Stimulated activated CD4-positive, alpha-beta T cell treated with anti-CD3 and anti-CD28 coated beads, Interleukin-1b, Interleukin-23, amount 100 ng/mL, for 48 hours (primary cell): Measurements from ENCODE around the gene TUFM.
"Not testable (repeated sequence)": the region's sequence is repeated elsewhere in the genome, so short reads cannot be mapped to it uniquely, and the experiment has no call there.

ENCODE experiments used
- DNase-seq: peaks from one replicate; pipeline ENCODE4 v3.0.0-alpha.2; 2020

TUFM gene

DNA sequence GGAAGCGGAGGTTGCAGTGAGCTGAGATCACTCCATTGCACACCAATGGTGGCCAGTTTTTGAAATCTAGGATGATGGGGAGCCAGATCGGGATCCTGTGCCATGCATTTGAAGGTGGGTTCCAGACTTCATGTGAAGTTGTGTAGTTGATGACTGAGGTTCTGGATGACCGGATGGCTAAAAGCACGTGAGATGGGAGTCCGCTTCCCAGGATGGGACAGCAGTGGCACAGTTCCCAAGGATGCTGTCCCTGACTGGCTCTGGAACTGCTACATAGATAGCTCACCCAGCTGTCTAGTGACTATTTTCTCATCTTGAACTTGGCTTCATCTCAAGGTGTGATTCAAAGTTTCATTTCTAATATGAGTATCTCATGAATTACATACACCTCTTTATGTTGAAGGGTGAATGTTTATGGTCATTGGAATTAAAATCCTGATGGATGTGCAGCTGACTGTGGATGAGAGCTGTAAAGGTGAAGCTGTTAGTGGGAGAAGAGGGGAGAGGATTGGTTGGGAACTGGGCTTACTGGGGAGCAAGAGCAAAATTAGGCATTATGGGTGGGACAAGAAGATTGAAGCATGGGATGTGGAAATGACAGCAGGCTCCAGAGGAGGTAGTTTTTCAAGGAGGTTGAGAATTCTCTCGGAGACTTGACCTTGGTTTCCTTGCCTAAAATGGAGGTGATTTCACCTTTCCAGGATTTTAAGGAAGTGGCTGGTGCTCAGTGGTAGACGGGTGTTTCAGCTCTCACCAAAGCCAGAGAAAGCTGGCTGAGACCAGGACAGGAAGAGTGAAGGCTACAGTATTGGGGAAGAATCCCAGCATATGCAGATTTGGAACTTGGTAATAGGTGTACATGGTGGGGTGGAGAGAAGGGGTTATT is 8.2 kb downstream of the TUFM start:
- no peak for DNase-seq

DNA sequence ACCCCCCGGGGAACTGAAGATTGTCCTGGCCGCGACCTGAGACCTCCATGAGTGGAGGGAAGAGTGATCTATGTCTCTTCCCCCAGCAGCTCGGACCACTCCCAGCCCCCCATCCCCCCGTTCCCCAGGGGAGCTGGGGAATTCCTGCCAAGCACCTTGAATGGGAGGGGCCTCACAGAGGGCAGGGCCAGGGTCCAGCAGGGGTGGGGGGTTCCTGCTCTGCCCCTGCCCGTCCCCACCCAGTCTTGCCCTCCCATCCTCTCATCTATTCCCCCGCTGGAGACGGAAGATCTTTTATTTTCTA is 9.4 kb downstream of the TUFM start:
- DNase-seq: no peak

DNA sequence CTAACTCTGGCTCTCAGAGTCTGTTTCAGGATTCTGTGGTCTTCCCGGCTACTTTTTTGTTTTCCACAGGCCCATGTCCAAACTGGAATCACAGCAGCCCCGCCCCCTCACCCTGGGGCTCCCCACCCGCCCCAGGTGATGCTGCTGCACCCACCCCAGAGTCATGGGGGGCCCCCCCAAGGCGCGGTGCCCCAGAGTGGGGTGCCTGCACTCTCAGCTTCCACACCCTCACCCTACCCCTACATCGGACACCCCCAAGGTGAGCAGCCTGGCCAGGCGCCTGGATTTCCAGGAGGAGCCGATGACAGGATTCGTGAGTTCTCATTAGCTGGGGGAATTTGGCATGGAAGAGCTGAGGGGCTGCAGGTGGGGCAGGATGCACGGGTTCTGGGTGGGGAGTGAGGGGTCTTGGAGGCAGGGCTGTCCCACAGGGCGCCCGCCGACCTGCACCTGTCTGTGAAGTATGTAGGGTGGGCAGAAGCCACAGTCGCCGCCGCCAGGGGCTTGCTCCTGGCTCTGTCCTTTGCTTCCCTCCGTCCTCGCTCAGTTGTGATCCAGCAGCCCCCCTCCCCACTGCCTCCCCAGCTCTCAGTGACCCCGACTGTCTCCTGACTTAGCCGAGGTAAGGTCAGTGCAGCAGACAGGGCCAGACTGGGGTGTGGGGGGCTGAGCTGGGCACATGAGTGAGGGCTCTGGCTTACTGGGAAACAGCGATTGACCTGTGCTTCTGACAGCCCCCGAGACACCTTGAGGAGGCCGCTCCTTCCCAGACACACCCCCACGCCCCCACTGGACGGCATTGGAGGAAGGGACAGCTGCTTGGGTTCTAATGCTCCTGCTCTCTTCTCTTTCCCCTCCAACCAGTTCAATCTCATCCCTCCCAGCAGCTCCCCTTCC is 10.0 kb downstream of the TUFM start:
- DNase-seq: no peak

DNA sequence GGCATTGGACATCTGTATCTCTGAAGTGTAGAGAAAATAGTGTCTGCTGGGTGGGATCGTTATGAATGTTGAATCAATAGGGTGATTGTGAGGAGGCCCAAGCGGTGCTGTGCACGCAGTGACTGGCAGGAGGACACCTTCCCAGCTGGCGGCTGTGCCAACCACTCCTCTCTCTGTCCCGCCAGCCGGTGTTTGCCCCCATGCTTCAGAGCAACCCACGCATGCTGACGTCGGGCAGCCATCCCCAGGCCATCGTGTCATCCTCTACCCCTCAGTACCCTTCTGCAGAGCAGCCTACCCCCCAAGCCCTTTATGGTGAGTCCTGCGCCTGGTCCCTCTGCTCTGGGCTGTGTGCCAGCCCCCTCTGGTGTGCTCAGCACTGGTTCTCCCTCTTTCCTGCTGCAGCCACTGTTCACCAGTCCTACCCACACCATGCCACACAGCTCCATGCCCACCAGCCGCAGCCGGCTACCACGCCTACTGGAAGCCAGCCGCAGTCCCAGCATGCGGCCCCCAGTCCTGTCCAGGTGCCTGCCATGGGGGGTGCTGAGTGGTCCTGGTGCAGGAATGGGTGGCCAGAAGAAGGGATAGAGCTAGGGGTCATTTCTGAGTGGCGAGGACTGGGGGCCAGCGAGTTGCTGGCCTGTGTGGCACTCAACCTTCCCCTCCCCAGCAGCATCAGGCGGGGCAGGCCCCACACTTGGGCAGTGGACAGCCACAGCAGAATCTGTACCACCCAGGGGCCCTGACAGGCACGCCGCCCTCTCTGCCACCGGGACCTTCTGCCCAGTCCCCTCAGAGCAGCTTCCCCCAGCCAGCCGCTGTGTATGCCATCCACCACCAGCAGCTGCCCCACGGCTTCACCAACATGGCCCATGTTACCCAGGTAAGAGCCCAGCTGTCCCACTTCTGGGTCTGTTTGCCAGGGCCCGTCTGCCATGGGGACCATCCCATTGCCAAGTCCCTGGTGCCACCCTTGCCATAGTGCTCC is 11.0 kb downstream of the TUFM start:
- no peak for DNase-seq

DNA sequence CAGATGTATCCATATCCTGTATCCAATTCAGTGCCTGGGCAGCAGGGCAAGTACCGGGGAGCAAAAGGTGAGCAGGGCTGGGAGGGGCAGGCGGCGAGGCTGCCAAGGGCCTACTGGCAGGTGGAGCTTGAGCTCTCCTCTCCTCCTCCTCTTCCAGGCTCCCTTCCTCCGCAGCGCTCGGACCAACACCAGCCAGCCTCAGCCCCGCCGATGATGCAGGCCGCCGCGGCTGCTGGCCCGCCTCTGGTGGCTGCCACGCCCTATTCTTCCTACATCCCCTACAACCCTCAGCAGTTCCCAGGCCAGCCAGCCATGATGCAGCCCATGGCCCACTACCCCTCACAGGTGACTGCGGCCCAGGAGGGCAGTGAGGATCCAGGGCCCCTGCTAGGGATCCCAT is 11.8 kb downstream of the TUFM start:
- no peak for DNase-seq

DNA sequence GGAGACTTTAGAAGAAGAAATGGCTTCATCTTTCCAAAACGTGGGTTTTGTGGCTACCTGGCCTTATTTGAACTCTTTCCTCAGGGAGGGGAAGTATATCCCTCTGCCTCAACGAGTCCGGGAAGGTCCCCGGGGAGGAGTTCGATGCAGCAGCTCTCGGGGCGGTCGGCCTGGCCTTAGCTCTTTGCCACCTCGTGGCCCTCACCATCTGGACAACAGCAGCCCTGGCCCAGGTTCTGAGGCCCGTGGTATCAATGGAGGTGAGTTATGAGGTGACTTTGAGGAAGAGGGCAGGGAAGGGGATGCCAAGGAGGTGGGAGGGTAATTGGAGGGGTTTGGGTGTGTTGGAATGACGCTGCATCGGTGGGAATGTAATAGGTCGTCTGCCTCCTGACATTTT is 15.6 kb downstream of the TUFM start:
- DNase-seq: no peak

DNA sequence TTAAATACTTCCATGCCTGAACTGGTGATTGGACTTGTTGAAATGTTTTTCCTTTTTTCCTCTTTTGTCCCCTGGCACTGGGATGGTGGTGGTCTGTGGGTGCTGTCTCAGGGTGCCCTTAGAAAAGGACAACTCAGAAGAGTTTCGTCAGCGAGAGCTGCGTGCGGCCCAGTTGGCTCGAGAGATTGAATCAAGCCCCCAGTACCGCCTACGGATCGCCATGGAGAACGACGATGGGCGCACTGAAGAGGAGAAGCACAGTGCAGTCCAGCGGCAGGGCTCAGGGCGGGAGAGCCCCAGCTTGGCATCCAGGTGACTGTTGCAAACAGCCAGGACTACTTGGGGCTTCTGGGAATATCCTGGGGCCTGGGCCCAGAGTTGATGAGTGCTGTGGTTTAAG is 16.4 kb downstream of the TUFM start:
- DNase-seq: no peak

DNA sequence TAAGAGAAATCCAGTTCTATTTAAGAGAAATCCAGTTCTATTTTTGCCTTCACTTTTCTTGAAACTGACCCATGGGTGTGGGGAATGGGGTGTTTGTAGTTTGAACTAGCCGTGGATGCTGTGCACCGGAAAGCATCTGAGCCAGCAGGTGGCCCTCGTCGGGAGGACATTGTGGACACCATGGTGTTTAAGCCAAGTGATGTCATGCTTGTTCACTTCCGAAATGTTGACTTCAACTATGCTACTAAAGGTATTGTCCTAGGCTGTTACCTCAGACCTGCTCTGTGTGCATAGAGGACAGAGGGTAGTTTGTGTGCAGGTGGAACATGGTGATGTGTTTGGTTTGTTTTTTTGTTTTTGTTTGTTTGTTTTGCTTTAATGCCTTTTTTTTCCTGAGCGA is 20.0 kb downstream of the TUFM start:
- no peak for DNase-seq

DNA sequence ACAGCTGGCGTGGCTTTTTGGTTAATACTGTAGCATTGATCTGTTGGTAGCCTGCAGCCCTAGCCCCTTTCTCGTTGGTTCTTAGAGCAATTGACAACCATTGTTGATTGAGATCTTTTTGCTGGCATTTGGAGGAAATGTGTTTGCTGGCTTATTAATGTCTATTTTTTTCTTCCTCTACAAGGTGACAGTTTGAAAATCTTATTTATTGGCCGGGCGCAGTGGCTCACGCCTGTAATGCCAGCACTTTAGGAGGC is 21.5 kb downstream of the TUFM start:
- DNase-seq: no peak

DNA sequence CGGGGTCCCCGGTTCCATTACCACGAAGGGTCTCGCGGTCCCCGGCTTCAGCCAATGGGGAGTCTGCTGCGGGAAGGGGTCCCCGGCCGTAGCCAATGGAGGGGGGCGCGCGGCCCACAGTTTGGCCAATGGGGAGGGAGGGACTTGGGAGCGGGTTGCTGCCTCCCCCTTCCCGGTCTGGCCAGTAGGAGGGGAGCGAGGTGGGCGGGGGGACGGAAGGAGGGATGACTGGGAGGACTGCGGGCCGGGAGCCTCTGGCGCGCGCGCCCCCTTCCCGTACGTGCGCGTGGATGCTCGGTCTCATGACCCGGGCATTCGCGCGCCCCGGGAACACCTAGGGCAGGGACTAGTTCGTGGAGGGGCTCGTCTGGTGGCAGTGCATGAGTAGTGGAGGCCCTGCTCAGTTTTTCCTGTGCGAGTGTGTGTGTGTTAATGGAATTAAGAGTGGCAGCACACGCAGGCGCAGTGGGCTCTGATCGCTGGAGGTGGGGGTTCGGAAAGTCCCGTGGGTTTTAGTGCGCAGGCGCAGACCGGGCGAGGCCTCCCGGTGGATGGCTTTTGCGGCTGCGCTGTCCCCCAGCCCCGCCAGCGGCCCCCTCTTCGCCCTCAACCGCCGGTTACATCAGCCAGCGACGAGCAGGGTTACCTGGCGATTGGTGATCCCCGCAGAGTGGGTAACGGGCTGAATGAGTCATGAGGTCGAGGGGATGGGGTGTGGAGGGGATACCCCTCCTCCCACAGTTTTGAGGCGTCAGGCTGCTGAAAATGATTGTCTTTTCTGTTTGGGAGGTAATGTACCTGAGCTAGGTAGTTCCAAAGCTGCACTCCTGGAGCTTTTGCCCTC is 22.1 kb downstream of the TUFM start:
- peak; percentile 98 for DNase-seq

DNA sequence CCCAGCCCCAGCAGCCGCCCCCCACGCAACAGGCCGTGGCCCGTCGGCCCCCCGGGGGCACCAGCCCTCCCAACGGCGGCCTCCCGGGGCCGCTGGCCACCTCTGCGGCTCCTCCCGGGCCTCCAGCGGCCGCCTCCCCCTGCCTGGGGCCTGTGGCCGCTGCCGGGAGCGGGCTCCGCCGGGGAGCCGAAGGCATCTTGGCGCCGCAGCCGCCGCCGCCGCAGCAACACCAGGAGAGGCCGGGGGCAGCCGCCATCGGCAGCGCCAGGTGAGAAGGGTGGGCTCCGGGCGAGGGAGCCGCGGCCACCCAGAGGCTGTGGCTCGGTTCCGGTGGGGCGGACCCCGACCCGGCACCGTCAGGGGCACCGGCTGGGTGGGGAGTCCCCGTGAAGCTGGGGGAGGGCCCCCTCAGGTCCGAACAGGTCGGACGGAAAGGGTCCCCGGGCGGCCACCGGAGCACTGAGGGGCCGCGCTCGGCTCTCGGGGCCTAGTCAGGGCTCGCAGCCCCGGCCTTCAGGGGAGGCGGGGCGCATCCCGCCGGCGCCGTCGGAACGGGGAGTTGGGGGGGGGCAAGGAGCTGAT is 22.8 kb downstream of the TUFM start:
- DNase-seq: no peak

DNA sequence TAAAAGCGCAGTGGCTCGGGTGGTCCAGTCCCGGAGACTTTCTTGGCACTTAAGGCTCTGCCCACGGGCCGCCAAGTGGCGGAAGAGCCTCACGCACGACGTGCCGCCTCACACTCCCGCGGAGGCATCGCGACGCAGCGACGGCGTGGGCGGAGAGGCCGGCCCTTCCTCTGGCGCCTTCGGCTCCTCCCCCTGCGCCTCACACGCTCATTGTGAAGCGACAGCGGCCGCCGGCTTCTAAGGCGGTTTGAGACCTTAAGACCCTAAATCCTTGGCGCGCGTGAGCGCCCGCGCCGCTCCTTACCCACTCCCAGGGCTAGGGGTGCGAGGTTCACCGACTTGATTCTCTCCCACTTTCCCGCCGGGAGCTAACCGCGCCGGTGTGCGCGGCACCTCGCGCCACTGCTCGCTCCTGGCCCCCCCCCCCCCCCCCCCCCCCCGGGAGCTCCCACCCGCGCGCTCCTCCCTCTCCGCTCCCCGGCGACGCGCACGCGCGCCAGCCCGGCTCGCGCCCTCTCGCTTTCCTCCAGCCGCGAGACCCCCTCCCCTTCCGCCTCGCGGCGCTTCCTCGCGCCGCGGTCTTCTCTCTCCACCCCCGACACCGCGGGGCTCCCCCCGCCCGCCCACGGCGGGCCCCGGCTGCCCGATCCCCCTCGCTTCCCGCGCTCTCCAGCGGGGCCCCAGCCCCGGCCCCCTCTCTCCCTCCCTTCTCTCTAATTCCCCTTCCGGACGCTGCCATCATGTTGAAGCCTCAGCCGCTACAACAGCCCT is 23.4 kb downstream of the TUFM start, which contains the start of gene ATXN2L:
TSS of gene ATXN2L (plus strand) at position 480 of the 771 bp plus-strand sequence. CDS start at position 741, 261 bp downstream.
- peak; percentile 96 for DNase-seq

DNA sequence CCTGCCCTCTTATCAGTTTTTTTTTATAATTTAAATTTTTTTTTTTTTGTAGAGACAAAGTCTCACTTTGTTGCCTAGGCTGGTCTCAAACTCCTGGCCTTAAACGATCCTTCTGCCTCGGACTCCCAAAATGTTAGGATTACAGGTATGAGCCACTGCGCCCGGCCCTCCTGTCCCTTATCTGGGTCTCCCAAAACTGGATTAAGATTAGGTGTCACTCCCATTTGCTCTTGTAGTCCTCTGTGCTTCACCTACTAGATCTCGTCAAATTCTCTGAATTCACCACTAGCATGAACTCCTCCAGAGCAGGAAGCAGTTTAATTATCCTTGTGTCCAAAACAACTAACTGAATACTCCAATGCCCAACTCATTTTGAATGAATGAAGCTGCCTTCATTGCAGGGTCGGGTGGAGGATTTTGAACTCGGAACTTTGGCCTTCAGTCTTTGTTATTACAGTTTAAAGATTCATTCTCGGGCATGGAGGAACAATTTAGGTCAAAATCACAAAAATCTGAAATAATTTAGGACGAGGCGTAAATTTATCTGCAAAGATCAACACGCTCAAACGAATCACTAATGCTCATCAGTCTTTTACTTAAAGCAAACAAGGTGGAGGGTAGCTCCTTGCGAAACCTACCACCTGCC is 24.2 kb downstream of the TUFM start:
- DNase-seq: no peak

DNA sequence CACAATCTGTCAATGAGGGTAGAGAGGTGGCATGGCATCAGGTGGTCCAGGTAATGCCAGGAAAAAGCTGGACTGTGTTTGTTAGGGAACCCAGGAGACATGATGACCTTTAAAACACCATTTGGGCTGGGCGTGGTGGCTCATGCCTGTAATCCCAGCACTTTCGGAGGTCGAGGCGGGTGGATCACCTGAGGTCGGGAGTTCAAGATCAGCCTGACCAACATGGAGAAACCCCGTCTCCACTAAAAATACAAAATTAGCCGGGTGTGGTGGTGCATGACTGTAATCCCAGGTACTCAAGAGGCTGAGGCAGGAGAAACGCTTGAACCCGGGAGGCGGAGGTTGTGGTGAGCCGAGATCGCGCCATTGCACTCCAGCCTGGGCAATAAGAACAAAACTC is 25.6 kb downstream of the TUFM start:
- not testable (repeated sequence) for DNase-seq

DNA sequence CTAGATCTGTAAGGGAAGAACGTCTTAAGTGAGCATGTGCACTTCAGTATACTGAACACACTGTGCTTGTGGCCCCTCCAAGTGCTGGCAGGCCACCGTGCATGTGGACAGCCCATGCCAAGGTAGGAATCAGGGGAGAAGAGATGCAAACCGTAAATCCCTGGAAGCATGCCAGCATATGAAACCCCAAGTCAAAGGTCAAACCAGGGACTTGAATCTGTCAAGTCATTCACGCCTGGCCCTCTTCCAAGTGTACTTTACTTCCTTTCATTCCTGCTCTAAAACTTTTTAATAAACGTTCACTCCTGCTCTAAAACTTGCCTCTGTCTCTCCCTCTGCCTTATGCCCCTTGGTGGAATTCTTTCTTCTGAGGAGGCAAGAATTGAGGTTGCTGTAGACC is 26.1 kb downstream of the TUFM start:
- no peak for DNase-seq

DNA sequence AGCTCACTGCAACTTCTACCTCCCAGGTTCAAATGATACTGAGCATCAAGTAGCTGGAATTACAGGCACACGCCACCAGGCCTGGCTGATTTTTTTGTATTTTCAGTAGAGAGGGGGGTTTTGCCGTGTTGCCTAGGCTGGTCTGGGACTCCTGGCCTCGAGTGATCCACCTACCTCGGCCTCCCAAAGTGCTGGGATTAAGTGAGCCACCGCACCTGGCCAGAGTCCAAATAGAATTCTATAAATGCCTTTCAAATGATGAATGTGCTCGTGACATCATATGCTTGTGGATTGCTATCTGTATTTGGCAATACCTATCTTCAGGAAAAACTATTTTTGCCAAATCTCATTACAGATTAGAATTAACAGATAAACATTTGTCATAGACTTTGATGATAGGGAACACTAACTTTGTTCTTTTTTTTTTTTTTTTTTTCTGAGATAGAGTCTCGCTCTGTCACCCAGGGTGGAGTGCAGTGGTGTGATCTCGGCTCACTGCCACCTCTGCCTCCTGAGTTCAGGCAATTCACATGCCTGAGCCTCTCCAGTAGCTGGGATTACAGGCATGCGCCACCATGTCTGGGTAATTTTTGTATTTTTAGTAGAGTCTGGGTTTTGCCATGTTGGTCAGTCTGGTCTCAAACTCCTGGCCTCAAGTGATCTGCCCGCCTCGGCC is 38.6 kb downstream of the TUFM start:
- DNase-seq: not testable (repeated sequence)

DNA sequence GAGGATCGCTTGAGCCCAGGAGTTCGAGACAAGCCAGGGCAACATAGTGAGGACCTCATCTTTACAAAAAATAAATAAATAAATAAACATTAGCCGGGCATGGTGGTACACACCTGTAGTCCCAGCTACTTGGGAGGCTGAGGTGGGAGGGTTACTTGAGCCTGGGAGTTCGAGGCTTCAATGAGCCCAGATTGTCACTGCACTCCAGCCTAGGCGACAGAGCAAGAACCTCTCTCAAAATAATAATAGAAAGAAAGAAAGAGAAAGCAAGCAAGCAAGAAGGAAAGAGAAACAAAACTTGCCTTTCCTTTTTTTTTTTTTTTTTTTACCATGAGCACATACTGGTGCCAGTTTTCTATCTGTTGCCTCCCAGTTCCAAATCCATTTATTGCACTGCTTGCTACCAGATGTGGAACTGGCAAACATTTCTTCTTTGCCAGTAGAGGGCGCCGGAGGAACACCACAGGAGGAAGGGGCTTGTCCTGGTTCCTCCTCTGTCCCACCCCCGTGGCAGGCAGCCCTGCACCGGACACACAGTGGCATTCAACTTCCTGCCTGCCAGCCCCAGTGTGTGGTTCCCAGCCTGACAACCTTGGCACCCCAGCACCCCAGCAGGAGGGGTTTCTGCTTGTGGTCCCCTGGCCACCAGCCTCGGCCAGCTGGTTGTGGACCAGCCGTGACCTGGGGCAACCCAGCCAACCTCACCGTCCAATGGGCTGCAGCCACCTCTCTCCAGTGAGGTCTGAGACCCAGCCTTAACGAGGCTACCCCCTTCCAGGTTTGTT is 43.7 kb downstream of the TUFM start:
- DNase-seq: peak; percentile 61
